Kidney (tissue), 14 donors: ENCODE data around the gene SLC51B. TPM values are rescaled to one million over a fixed set of nuclear protein-coding genes. Genes with fewer than 3 reads are reported as not detected.
A peak's percentile ranks its signal among the peaks of the same experiment; 100 is the strongest.

Experiments used
- DNase-seq, 5 donors: peaks; one replicate each; pipeline ENCODE4 v3.0.0-alpha.2; 2013 to 2020
- FAIRE-seq: peaks from 2 replicates; lab custom pipeline; 2012; peaks lifted over from hg19 to GRCh38; lab: Jason Lieb, UNC
- H3K27ac ChIP-seq, 2 donors: one replicate each; pipeline ENCODE4 v1.7.0; 2013; ENCODE audit warnings: low read depth in 2 of 2, low read length in 2 of 2, inconsistent platforms in 1 of 2
- H3K27me3 ChIP-seq: one replicate; pipeline ENCODE4 v1.7.1; 2013; ENCODE audit warnings: low read length, inconsistent platforms; ENCODE audit not compliant: control insufficient read depth, insufficient read depth
- H3K36me3 ChIP-seq, 3 donors: one replicate each; pipeline versions ENCODE4 v1.7.0 to v1.7.1; 2013; ENCODE audit warnings: low read length in 3 of 3, control low read depth in 1 of 3, inconsistent platforms in 1 of 3; ENCODE audit not compliant: insufficient read depth in 3 of 3, control insufficient read depth in 2 of 3
- H3K4me1 ChIP-seq, 3 donors: one replicate each; pipeline versions ENCODE4 v1.7.0 to v1.7.1; 2013; ENCODE audit warnings: low read length in 3 of 3, inconsistent platforms in 1 of 3, low read depth in 1 of 3; ENCODE audit not compliant: control insufficient read depth in 2 of 3, insufficient read depth in 2 of 3
- H3K4me3 ChIP-seq, 3 donors: one replicate each; pipeline versions ENCODE4 v1.7.0 to v1.8.1; 2013; ENCODE audit warnings: low read length in 3 of 3, control low read depth in 1 of 3, inconsistent platforms in 1 of 3
- H3K9ac ChIP-seq, 3 donors: one replicate each; pipeline versions ENCODE4 v1.7.0 to v1.7.1; 2013; ENCODE audit warnings: low read length in 3 of 3, control low read depth in 1 of 3, inconsistent platforms in 1 of 3
- H3K9me3 ChIP-seq, 3 donors: one replicate each; pipeline versions ENCODE4 v1.7.0 to v1.7.1; 2013; ENCODE audit warnings: low read length in 3 of 3, control low read depth in 1 of 3, inconsistent platforms in 1 of 3; ENCODE audit not compliant: control insufficient read depth in 2 of 3, insufficient read depth in 1 of 3
- intact Hi-C: fragments of 100-400 bp; cut with DNase I; formaldehyde crosslinking; loops from one replicate; pipeline ENCODE4 v1.11.1; 2022
- polyA plus RNA-seq: library from polyadenylated mRNA; stranded (reverse); fragments of 350-450 nt; fragmentation: Illumina TruSeq; extraction: RNeasy Lipid Tissue Mini Kit (QIAGEN cat#74804); gene quantifications from one replicate; pipeline ENCODE4 v1.2.3, GENCODE V29; 2014; ENCODE audit warnings: low read depth, low replicate concordance; ENCODE audit not compliant: insufficient read depth
- total RNA-seq: library from RNA; stranded (reverse); fragmentation: NEBNext Ultra II Directional; extraction: Animal tissue kit (Norgen Biotek cat#: 25700); gene quantifications from one replicate; pipeline ENCODE4 v1.2.1, GENCODE V29; 2021
- TF ChIP-seq, protein P1 (sequence below): IDR thresholded peaks from 3 replicates; pipeline ENCODE4 v1.5.1; 2012; ENCODE audit warnings: mild to moderate bottlenecking, moderate library complexity, borderline replicate concordance; ENCODE audit not compliant: insufficient read depth; ENCODE audit errors: extremely low read depth
- donor health status: control.
- donor health status: control.
- donor health status: control.
- donor health status: control.
- donor health status: control.
- donor health status: DM: yes; HTN: yes; CAD: no.
- donor health status: Normal renal cell carcinoma (clear cell type).

Gene SLC51B
- total and polyA plus RNA-seq, 2 donors from 2014 or later = 2.9 to 40.9 TPM

- FAIRE-seq = no peak
- Histone ChIP-seq H3K36me3 (no peaks in the 10 kb centered on the region), H3K9me3 (no peaks in the 10 kb centered on the region), H3K27ac (peak overlapping the region in 1 of 2 donors; percentile 67), H3K9ac (peak overlapping the region in 1 of 3 donors; percentile 12), H3K27me3 (no peaks in the 10 kb centered on the region), H3K4me1 (peaks cover 0 to 5% (median 3%) of the 10 kb centered on the region in 3 donors), H3K4me3 (peak overlapping the region in 2 of 3 donors; percentile 33 to 44)
- peak in 3 of 5 donors; percentile 45 to 82 (median 82) for DNase-seq
- TF ChIP-seq, protein P1, sequence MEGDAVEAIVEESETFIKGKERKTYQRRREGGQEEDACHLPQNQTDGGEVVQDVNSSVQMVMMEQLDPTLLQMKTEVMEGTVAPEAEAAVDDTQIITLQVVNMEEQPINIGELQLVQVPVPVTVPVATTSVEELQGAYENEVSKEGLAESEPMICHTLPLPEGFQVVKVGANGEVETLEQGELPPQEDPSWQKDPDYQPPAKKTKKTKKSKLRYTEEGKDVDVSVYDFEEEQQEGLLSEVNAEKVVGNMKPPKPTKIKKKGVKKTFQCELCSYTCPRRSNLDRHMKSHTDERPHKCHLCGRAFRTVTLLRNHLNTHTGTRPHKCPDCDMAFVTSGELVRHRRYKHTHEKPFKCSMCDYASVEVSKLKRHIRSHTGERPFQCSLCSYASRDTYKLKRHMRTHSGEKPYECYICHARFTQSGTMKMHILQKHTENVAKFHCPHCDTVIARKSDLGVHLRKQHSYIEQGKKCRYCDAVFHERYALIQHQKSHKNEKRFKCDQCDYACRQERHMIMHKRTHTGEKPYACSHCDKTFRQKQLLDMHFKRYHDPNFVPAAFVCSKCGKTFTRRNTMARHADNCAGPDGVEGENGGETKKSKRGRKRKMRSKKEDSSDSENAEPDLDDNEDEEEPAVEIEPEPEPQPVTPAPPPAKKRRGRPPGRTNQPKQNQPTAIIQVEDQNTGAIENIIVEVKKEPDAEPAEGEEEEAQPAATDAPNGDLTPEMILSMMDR = no peak
- intact Hi-C loops = no loop called here
These were observed 21.6 kb downstream of the SLC51B start for GRCh38 chr15:65066635-65067316.

- peak overlapping the region in 1 of 3 donors; percentile 12 for H3K9ac ChIP-seq
- no peaks in the 10 kb centered on the region for H3K9me3 ChIP-seq
- FAIRE-seq = no peak
- no peaks in the 10 kb centered on the region for H3K36me3 ChIP-seq
- H3K27me3 ChIP-seq = no peaks in the 10 kb centered on the region
- peak overlapping the region in 1 of 2 donors; percentile 67 for H3K27ac ChIP-seq
- DNase-seq = no peak
- H3K4me1 ChIP-seq = peaks cover 0 to 7% (median 3%) of the 10 kb centered on the region in 3 donors
- peak overlapping the region; percentile 17 to 35 (median 33) for H3K4me3 ChIP-seq
- TF ChIP-seq, protein P1 = no peak
- intact Hi-C loops = no loop called here
These were observed 22.1 kb downstream of the SLC51B start for GRCh38 chr15:65067317-65067644.

GRCh38 chr15:65067645-65068402, 22.6 kb downstream of the SLC51B start, which contains the start of gene RASL12:
Gene RASL12 (minus strand): TSS chr15:65067991. CDS start chr15:65067835, 156 bp downstream.
- Histone ChIP-seq H3K4me3 (peak within 1 kb of the TSS; percentile 17 to 44 (median 33)), H3K4me1 (peaks cover 0 to 7% (median 3%) of the 10 kb centered on the region in 3 donors), H3K9ac (peak within 1 kb of the TSS in 1 of 3 donors; percentile 12), H3K27me3 (no peaks in the 10 kb centered on the region), H3K36me3 (no peaks in the 10 kb centered on the region), H3K9me3 (no peaks in the 10 kb centered on the region), H3K27ac (peak within 1 kb of the TSS in 1 of 2 donors; percentile 67)
- FAIRE-seq (no peak), DNase-seq (peak in 2 of 5 donors; percentile 57 to 79)
- TF ChIP-seq, protein P1 = no peak
- intact Hi-C loops = no loop called here
